Suprapubic skin (tissue), 4 donors: ENCODE data around the gene PGAM4. TPM values are rescaled to one million over a fixed set of nuclear protein-coding genes. Genes with fewer than 3 reads are reported as not detected.
"Not testable (repeated sequence)": the region's sequence is repeated elsewhere in the genome, so short reads cannot be mapped to it uniquely, and the experiment has no call there.

Source experiments
- DNase-seq, 2 donors: peaks; one replicate each; pipeline ENCODE4 v3.0.0-alpha.2; 2019; ENCODE audit warnings: low spot score in 2 of 2
- H3K27ac ChIP-seq: fragments of 200-600 bp; sonication (generic); one replicate; pipeline ENCODE4 v1.5.1; 2019
- H3K27me3 ChIP-seq: fragments of 200-600 bp; sonication (generic); one replicate; pipeline ENCODE4 v1.5.1; 2019
- H3K36me3 ChIP-seq: fragments of 200-600 bp; sonication (generic); one replicate; pipeline ENCODE4 v1.5.1; 2019
- H3K4me1 ChIP-seq: fragments of 200-600 bp; sonication (generic); one replicate; pipeline ENCODE4 v1.5.1; 2019
- H3K4me3 ChIP-seq: fragments of 200-600 bp; sonication (generic); one replicate; pipeline ENCODE4 v1.5.1; 2019; ENCODE audit warnings: mild to moderate bottlenecking
- H3K9me3 ChIP-seq: fragments of 200-600 bp; sonication (generic); one replicate; pipeline ENCODE4 v1.5.1; 2019
- EP300 ChIP-seq: sonication (generic); formaldehyde crosslinking; IDR thresholded peaks from one replicate; pipeline ENCODE4 v1.6.1; 2017; ENCODE audit warnings: antibody characterized with exemption
- POLR2A ChIP-seq, 2 donors: fragments of 450-650 bp; IDR thresholded peaks; one replicate each; pipeline ENCODE4 v1.6.1; 2017; ENCODE audit warnings: antibody characterized with exemption in 2 of 2, mild to moderate bottlenecking in 2 of 2, moderate library complexity in 2 of 2
- POLR2AphosphoS5 ChIP-seq, 3 donors: sonication (generic); formaldehyde crosslinking; IDR thresholded peaks; one replicate each; pipeline ENCODE4 v1.6.1; 2017; ENCODE audit warnings: antibody characterized with exemption in 3 of 3
- WGBS: methylation state at CpG from one replicate; pipeline ENCODE4 v1.1.5; 2018; 5-methylcytosine and 5-hydroxymethylcytosine counted together
- total RNA-seq, 4 donors: library from RNA; depleted of rRNA; stranded (reverse); fragments of >200 nt; gene quantifications; one replicate each; pipeline ENCODE4 v1.1.0, GENCODE V29; 2016
- TF ChIP-seq, protein P1 (sequence below), 2 donors: fragments of 200-600 bp in 1 of 2; fragments of 450-650 bp in 1 of 2; sonication (generic) in 1 of 2; IDR thresholded peaks; one replicate each; pipeline ENCODE4 v1.5.1; 2016 to 2019; ENCODE audit warnings: antibody characterized with exemption in 2 of 2, mild to moderate bottlenecking in 1 of 2, moderate library complexity in 1 of 2

The PGAM4 gene
- total RNA-seq, 4 donors from 2014 or later, result not detected

DNA sequence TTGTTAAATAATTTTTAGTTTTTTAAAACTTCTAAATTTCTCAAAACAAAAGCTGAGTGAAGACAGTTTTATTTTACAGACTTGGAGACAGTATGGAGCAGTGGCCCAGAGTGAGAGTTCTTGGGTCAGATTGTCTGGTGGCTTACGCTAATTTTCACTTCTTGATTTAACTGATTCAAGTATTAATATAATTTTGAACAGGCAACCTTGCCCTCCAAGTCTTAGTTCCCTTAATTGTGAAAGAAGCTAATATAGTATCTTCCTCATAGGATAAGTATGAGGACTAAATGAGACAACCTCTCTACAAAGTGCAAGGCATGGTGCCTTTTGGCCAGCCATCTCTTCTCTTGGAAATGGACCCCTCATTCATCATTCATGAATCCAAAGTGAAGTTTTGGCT is 33.6 kb downstream of the PGAM4 start:
- Histone ChIP-seq H3K36me3 (no peaks in the 10 kb centered on the region), H3K4me3 (no peak overlapping the region), H3K4me1 (peaks cover 4% of the 10 kb centered on the region), H3K27me3 (no peaks in the 10 kb centered on the region), H3K27ac (no peak overlapping the region), H3K9me3 (no peaks in the 10 kb centered on the region)
- TF ChIP-seq POLR2AphosphoS5 (IDR thresholded peaks at IDR 0.05) (no peak), EP300 (no peak), POLR2A (IDR thresholded peaks at IDR 0.05) (no peak)
- TF ChIP-seq, protein P1, sequence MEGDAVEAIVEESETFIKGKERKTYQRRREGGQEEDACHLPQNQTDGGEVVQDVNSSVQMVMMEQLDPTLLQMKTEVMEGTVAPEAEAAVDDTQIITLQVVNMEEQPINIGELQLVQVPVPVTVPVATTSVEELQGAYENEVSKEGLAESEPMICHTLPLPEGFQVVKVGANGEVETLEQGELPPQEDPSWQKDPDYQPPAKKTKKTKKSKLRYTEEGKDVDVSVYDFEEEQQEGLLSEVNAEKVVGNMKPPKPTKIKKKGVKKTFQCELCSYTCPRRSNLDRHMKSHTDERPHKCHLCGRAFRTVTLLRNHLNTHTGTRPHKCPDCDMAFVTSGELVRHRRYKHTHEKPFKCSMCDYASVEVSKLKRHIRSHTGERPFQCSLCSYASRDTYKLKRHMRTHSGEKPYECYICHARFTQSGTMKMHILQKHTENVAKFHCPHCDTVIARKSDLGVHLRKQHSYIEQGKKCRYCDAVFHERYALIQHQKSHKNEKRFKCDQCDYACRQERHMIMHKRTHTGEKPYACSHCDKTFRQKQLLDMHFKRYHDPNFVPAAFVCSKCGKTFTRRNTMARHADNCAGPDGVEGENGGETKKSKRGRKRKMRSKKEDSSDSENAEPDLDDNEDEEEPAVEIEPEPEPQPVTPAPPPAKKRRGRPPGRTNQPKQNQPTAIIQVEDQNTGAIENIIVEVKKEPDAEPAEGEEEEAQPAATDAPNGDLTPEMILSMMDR (IDR thresholded peaks at IDR 0.05), result no peak
- no peak for DNase-seq
- 71% methylated on average over 1 of the region's 1 CpG for WGBS

DNA sequence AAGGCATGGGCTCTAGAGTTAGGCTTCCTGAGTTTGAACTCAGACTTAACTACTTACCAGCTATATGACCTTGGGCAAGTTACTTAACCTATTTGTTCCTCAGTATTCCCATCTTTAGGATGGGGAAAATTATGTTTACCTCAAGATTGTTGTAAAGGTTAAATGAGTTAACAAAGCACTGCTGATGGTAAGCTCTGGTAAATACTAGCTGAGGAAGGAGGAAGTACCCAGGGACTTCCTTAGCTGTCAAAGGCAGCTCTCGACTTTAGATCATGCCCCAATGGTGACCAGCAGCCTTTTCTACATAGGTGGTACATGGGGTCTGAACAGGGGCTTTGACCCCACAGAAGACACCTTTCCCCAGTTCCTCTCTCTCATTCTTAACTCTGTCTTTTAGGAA is 38.9 kb downstream of the PGAM4 start:
- Histone ChIP-seq H3K9me3 (no peaks in the 10 kb centered on the region), H3K4me3 (no peak overlapping the region), H3K4me1 (no peaks in the 10 kb centered on the region), H3K27me3 (no peaks in the 10 kb centered on the region), H3K36me3 (no peaks in the 10 kb centered on the region), H3K27ac (no peak overlapping the region)
- WGBS, result 70% methylated on average over 1 of the region's 1 CpG
- TF ChIP-seq POLR2AphosphoS5 (IDR thresholded peaks at IDR 0.05) (no peak), POLR2A (IDR thresholded peaks at IDR 0.05) (no peak), EP300 (no peak)
- TF ChIP-seq, protein P1 (IDR thresholded peaks at IDR 0.05), result no peak
- no peak for DNase-seq

DNA sequence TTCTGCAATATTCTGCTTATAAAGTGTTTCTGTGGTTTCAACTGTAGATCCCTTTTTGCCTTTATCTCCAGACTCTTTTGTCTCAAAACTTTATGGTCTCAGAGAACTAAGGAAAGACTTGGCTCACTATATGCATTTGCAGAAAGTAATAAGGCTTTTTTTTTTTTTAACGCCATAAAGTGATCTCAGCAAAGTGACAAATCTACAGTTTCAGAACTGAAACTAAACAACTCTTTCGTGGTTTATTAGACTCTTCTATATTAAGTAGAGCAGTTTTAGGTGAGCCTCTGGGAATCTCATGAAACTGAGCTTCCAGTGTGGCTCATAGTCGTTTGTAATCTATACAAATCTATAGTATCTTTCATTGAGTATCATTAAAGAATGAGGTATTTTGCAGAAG is 43.7 kb downstream of the PGAM4 start:
- no peak overlapping the region for H3K4me3 ChIP-seq
- no peaks in the 10 kb centered on the region for H3K36me3 ChIP-seq
- no peaks in the 10 kb centered on the region for H3K27me3 ChIP-seq
- H3K4me1 ChIP-seq, result no peaks in the 10 kb centered on the region
- H3K9me3 ChIP-seq, result no peaks in the 10 kb centered on the region
- DNase-seq, result no peak
- TF ChIP-seq, protein P1 (IDR thresholded peaks at IDR 0.05), result no peak
- TF ChIP-seq POLR2A (IDR thresholded peaks at IDR 0.05) (no peak), POLR2AphosphoS5 (IDR thresholded peaks at IDR 0.05) (no peak), EP300 (no peak)
- no peak overlapping the region for H3K27ac ChIP-seq
- WGBS, result 39% methylated on average over 3 of the region's 3 CpGs

DNA sequence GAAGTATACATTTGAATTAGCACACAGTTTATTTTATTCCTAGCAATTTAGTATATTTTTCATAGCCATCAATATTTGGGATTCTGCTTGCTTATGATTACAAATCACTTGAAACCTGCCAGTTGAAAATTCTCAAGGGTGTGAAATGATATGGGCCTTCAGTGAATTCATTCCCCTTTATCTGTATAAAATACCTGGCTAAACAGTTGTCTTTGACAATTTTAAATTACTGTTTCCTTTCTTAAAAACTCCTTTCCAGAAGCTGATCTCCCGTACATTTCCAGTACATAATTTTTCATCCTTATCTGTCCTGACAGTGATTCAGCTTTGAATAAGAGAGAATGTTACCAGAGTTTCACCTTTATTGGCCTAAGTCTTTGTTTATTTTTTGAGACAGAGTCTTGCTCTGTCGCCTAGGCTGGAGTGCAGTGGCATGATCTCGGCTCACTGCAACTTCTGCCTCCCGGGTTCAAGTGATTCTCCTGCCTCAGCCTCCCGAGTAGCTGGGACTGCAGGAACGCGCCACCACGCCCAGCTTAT is 45.0 kb downstream of the PGAM4 start:
- Histone ChIP-seq H3K9me3 (no peaks in the 10 kb centered on the region), H3K36me3 (no peaks in the 10 kb centered on the region), H3K27me3 (no peaks in the 10 kb centered on the region), H3K27ac (no peak overlapping the region), H3K4me3 (no peak overlapping the region), H3K4me1 (no peaks in the 10 kb centered on the region)
- no peak for DNase-seq
- TF ChIP-seq, protein P1 (IDR thresholded peaks at IDR 0.05), result no peak
- TF ChIP-seq POLR2AphosphoS5 (IDR thresholded peaks at IDR 0.05), result no peak
- TF ChIP-seq POLR2A (IDR thresholded peaks at IDR 0.05), result no peak
- TF ChIP-seq EP300, result no peak
- WGBS, result 94% methylated on average over 8 of the region's 8 CpGs

DNA sequence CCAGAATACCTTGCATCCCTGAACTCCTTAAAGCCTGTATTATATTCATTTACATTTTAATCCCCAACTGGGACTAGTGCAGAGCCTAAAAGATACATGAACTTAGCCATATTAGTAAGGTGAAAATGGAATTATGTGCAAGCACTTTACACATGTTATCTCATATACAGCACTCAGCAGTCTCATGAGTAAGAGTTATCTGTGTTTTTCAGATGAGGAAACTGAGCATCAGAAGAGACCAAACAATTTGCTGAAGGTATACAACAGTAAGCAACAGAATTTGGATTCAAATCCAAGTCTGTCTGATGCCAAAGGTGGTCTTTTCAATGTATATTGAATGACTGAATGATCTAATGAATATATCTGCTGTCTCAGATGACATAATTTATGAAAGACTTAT is 46.7 kb downstream of the PGAM4 start:
- Histone ChIP-seq H3K4me3 (no peak overlapping the region), H3K9me3 (no peaks in the 10 kb centered on the region), H3K36me3 (no peaks in the 10 kb centered on the region), H3K27me3 (no peaks in the 10 kb centered on the region), H3K4me1 (peaks cover 6% of the 10 kb centered on the region), H3K27ac (no peak overlapping the region)
- TF ChIP-seq, protein P1 (IDR thresholded peaks at IDR 0.05), result no peak
- TF ChIP-seq POLR2A (IDR thresholded peaks at IDR 0.05), result no peak
- no peak for TF ChIP-seq EP300
- no peak for TF ChIP-seq POLR2AphosphoS5 (IDR thresholded peaks at IDR 0.05)
- DNase-seq, result no peak

DNA sequence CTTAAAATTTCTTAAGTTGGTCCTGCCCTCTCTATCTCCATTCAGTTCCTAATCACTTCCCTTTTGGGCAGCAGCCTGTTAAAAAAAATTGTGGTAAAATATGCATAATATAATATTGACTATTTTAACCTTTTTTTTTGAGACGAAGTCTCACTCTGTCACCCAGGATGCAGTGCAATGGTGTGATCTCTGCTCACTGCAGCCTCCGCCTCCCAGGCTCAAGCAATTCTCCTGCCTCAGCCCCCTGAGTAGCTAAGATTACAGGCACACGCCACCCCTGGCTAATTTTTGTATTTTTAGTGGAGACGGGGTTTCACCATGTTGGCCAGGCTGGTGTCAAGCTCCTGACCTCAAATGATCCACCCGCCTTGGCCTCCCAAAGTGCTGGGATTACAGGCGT is 50.1 kb downstream of the PGAM4 start:
- H3K4me3 ChIP-seq, DNase-seq, H3K9me3 ChIP-seq, H3K36me3 ChIP-seq, H3K27ac ChIP-seq, H3K27me3 ChIP-seq: not testable (repeated sequence)
- 74% methylated on average over 6 of the region's 6 CpGs for WGBS
- H3K4me1 ChIP-seq, result peaks cover 10% of the 10 kb centered on the region
